GM21447 (cell line): Measurements from ENCODE around the gene LRRC27.
A peak's percentile ranks its signal among the peaks of the same experiment; 100 is the strongest.

Source experiments
- ATAC-seq: cut with Tn5 transposase; IDR thresholded peaks from one replicate; pipeline ENCODE4 v1.9.1; 2021; ENCODE audit not compliant: unreplicated experiment

LRRC27 gene

DNA sequence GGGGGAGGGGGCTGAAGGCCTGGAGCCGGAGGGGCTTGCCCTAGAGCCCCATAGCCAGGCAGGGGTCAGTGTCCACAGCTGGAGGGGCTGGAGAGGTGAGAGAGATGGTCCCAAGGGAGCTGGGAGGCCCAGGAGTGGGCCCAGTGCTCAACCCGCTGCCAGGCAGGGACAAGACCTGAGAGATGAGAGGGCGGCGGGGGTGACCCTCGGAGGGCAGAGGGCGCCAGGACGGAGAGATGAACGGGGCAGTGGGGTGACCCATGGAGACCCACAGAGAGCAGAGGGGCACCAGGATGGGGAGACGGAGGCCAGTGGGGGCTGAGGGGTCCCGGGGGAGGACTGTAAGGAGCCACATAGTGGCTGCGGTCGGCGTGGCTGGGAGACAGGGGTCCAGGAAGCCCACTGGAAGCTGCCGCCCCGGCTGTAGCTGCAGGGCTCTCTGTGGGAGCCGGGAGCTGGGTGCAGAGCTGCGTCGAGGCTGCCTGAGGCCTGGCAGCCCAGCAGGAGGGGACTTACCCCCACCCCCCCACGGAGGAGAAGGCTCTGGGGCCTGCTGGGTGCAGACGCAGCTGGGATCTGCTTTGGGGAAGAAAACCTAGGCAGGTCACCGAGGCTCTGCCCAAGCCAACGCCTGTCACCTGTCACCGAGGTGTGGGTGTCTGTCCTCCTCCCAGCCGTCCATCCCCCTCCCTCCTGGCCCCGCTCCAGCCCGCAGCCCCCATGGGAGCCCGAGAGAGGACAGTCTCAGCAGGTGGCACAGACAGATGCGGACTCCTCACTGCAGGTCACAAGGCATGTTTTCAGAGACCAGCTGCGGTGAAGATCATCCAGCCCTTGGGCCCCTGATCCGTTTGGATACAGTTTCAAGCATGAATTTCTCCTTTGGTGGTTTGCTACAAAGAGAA is 90.1 kb downstream of the LRRC27 start:
- peak; percentile 51 for ATAC-seq

DNA sequence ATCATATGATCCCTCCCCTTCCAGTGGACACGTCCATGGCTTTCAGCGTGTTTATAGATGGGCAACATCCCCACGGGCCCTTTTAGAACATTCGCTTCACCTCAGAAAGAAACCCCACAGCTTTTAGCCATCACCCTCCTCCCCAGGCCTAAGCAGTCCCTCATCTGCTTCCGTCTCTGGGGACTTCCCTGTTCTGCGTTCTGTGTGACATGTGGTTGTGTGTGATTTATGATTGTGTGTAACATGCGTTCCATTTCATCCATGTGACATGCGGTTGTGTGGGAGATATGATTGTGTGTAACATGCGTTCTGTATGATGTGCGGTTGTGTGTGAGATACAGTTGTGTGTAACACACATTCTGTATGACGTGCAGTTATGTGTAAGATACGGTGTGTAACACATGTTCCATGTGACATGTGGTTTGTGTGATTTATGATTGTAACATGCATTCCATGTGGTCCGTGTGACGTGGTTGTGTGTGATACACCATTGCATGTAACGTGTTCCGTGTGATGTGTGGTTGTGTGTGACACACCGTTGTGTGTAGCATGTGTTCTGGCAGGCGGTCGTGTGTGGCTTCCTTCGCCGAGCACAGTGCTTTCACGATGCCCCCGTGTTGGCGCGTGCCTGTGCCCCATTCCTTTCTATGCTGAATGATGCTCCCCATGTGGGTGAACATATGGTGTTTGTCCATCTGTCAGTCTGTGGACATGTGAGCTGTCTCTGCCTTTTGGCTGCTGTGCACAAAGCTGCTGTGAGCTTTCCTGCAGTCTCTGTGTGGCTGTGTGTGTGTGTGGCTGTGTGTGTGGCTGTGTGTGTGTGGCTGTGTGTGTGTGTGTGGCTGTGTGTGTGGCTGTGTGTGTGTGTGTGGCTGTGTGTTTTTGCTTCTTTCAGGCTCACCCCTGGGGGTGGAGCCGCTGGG is 91.2 kb downstream of the LRRC27 start:
- ATAC-seq: peak; percentile 34

DNA sequence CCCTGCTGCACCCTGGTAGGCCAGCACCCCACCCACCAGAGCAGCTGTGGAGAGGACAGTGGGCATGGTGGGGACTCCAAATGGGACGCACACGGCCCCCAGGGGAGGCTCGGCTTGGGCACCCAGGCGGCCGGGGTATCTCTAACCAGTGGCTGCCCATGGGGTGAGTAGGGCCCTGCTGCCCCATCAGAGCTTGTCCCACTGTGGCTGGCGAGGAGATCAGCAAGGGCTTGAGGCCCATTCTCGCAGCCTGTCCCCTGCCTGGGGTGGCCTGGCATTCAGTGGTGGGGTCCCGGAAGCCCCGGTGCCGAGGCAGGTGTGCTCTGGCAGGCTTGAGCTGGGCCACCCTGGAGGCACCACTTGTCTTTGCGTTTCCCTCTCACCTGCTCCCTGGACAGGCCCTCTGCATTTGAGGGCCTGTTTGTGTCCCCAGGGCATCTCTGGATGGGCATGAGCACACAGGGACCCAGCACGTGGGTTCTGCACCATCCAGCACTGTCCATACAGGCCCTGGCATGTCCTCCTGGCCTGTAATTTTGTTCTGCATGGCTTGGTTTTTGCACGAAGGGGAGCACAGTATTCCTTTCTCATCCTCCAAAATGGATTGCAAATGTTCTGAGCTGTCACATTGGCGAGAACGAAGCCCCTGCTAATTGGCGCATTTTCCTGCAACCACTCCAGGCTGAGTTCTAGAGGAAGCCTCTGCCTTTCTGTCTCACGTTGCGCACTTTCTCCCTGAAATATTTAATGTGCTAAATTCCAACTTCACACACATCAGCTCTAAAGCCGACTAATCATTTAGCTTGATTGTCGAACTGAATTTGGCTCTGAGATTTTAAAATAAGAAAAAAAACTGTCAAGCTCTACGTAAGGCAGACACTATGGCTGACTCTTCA is 92.2 kb downstream of the LRRC27 start:
- ATAC-seq: no peak

DNA sequence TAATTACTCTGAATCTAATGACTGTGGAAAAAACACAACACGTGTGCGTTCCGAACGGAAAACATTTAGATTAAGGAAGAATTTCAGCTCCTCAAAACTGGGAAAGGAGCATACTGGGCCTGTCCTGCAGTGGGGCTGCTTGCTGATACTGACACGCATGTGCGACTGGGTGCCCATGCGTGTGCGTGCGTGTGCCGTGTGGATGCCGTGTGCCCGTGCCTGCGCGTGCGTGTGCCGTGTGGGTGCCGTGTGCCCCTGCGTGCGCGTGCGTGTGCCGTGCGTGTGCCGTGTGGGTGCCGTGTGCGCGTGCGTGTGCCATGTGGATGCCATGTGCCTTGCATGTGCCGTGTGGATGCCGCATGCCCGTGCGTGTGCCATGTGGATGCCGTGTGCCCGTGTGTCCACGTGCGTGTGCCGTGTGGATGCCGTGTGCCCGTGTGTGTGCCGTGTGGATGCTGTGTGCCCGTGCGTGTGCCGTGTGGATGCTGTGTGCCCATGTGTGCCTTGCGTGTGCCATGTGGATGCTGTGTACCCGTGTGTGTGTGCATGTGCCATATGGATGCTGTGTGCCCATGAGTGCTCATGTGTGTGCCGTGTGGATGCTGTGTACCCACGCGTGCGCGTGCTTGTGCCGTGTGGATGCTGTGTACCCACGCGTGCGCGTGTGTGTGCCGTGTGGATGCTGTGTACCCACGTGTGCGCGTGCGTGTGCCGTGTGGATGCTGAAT is 93.2 kb downstream of the LRRC27 start:
- ATAC-seq: no peak

DNA sequence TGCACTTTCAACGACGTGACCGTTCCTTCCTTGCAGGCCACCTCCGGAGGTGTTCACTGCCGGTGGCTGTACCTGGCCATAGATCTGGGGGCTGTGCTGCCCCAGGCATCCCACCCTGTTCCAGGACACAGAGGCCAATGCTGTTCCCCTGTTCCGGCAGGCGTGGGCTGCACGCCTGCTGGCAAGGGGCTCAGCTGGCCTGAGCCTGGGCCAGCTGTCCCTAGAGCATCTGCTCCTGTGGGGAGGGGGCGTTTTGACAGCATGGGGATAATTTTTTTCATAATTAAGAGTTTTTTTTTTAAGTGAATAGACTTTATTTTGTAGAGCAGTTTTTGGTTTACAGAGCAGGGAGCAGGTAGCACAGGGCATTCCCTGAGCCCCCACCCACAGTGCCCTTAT is 93.8 kb downstream of the LRRC27 start:
- no peak for ATAC-seq

DNA sequence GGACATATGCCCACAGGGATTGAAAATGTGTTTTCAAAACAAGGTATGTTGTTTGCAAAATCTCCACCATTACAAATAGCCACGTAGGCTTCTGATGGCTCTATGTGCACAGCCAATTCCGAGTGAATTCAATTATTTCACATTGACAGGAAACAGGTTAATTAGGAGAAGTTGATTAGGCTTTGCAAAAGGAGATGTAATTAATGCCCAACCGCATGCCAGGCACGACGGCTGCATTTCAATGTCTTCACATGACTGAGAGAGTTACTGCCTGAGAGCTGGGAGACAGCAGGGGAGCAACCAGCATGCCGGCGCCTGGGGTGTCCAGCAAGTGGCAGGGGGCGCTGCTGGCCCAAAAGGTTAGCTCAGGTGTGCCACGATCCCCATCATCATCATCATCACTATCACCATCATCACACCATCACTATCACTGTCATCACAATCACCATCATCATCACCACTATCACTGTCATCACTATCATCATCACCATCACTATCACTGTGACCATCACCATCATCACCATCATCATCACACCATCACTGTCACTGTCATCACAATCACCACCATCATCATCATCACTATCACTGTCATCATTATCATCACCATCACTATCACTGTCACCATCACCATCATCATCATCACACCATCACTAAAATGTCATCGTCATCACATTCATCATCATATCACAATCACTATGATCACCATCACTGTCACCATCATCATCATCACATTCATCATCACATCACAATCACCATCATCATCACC is 95.2 kb downstream of the LRRC27 start:
- no peak for ATAC-seq

DNA sequence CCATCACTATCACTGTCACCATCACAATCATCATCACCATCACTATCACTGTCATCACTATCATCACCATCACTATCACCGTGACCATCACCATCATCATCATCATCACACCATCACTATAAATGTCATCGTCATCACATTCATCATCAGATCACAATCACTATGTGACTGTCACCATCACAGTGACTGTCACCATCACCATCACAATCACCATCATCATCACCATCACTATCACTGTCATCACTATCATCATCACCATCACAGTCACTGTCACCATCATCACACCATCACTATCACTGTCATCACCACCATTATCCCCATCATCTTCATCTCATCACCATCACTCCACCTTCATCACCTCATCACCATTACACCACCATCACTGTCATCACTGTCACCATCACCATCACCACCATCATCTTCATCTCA is 96.0 kb downstream of the LRRC27 start:
- ATAC-seq: no peak

DNA sequence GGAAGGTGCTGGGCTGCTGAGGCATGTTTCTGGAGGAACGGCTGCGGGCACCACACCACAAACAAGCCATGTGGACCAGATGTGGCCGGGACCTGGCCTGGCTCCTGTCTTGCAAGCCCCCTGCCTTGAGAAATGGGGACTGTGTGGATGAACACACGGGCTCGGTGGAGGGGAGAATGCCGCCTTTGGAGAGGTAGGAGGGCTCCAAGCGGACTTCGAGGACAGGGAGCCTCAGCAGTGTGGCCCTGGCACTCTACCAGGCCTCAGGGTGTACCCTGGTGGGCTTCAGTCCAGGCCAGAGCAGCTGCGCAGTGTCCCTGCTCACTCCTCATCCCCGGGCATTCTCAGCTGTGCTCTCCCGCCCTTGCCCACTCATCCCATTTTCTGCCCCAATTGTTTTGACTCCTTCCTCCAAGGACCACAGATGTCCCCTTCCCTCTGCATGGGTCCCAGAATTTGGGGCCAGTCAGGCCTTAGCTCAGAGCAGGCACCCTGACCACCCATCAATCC is 96.5 kb downstream of the LRRC27 start:
- no peak for ATAC-seq
